GM18519 (cell line): Measurements from ENCODE around the gene CADM2.
A peak's percentile ranks its signal among the peaks of the same experiment; 100 is the strongest.
"Not testable (repeated sequence)": the region's sequence is repeated elsewhere in the genome, so short reads cannot be mapped to it uniquely, and the experiment has no call there.

Experiments
- ATAC-seq: cut with Tn5 transposase; IDR thresholded peaks from one replicate; pipeline ENCODE4 v1.9.1; 2021; ENCODE audit warnings: mild to moderate bottlenecking, moderate library complexity; ENCODE audit not compliant: unreplicated experiment, low FRiP score

The CADM2 gene

DNA sequence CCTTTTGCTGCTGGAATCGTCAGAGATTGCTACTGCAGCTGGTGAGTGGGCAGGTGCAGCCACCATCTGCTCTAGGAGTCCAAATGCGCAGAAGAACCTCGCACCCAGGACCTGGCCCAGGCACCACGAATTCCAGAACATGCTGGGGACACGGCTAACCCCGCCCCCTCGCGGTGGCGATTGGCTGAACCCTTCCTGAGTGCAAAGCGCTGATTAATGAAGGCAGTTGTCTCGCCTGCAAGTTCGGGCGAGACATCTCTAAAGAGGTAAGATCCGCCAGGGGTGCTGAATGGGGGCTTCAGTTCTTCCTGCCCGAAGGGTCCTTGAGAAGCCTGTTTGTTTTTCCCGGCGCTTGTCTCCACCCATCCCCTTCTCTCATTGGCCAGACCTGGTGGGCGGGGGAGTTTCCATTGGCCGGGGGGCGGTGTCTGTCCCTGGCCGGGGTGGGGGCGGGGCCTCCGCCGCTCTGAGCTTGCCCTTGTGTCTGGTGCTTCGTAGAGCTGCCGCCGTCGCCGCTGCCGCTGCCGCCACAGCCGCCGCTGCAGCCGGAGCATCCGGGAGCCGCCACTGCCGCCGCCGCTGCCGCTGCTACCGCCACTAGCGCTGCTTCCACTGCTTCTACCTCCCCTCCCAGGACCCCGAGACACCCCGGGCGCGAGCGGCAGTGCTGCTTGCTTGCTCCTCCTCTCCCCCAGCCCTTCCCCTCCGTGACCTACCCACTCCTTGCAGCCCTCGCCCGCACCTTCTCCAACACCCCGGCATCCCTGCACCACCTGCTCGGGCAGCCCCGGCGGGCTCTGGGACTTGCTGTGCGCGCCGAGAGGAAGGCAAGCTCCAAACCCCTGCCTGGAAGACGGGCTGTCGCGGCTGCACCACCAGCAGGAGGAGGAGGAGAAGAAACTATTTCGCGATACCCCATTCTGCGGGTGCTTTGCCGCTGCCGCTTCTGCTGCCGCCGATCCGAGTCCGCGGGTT is at the start of gene CADM2:
Gene CADM2, plus strand, starts transcription at position 495 of the 975 bp plus-strand sequence.
- ATAC-seq, result peak; percentile 74

DNA sequence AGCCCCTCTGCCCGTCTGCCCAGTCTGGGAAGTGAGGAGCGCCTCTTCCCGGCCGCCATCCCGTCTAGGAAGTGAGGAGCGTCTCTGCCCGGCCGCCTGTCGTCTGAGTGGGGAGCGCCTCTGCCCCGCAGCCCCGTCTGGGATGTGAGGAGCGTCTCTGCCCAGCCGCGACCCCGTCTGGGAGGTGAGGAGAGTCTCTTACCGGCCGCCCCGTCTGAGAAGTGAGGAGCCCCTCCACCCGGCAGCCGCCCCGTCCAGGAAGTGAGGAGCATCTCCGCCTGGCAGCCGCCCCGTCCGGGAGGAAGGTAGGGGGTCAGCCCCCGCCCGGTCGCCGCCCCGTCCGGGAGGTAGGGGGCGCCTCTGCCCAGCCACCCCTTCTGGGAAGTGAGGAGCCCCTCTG is 40.2 kb upstream of the CADM2 start:
- not testable (repeated sequence) for ATAC-seq

DNA sequence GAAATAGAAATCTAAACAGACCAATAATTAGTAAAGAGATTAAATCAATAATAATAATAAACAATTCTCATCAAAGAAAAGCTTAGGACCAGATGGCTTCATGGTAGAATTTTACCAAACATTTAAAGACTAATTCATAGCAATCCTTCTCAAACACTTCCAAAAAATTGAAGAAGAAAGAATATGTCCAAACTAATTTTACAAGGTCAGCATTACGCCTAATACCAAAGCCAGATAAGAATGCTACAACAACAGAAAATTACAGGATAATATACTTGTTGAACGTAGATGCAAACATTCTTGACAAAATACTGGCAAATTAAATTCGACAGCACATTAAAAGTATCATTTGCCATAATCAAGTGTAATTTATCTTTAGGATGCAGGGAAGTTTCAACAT is 36.1 kb upstream of the CADM2 start:
- ATAC-seq, result no peak

DNA sequence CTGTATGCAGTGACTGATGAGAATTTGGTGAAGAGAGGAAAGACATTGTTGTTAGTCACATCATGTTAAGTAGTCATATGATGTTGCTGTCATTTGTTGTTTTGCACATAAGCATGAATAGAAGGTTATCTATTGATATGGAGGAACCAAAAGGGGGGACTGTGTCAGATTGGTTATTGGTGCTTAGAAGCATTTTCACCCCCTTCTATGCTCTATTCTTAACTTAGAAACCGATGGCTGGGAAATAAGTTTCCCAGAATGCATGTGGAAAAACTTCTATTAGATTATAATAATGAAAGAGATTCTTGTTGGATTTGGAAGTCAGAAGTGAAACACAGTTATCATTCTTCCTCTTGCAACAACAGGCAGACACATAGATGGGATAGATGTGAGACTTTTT is 33.2 kb upstream of the CADM2 start:
- no peak for ATAC-seq

DNA sequence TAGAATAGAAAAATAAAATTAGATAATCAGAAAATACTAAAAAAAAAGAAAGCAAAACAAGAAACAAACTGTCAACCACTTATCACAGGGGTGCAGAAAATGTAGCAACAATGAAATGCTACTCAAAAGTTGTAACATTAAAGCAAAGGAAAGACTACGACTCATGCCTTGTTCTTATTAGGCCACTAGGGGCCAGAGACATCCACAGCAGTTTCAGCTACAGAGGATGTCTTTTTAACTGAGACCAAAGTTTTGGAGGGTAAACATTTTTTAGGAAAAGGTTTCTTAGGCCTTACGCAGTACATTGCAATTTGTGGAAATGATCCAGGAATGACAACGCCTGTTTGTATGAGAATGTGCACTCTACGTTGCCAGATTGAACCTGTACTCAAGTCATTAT is 15.4 kb upstream of the CADM2 start:
- ATAC-seq, result no peak

DNA sequence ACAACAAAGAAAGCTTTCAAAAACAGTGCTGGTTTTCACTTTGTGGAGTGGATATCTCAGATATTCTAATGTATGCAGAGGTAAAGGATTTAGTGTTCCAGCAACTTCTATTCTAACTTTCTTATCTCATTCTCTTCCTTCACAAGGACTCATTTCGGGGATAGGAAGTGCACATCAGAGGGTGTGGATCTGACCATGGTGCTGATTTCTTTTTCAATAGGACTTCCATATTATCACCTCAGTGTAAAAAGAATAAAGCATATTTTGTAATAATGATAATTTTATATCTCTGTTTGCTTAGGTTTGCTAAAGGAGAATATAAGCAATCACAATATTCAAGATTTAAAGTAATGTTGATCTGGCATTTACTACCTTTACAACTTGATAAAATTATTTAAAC is 12.5 kb upstream of the CADM2 start:
- no peak for ATAC-seq

DNA sequence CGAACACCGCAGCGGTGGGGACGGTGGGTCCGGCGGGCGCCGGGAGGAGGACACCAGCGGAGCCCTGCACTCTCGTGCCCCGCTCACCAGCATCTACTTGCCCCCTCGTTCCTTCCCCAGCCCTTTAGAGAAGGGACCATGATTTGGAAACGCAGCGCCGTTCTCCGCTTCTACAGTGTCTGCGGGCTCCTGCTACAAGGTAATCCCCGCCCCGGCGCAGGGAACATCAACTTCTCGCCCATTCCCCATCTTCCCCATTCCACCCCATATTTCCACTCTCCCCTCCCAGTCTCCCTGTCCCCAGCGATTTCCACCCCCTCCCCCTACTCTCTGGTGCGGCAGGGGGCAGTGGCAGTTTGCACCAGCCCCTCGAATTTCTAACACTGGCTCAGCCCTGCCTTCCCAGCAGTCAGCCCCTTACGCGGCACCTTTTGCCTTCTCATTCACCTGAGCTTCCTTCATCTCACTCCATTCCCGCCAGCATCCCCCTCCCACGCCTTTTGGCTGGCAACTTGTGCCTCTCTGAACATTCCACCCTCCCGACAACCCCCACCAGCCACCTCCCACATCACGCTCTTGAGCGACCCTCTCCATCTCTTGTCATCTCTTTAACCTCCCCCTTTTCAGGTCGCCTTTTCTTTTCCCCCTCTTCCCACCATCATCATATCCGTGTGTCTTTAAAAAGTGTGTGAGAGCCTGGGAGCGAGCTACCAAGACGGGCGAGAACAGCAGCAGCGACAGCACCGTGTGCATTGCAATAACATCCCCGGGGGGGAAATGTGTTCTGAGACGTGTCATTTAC is 882 bp downstream of the CADM2 start:
- no peak for ATAC-seq

DNA sequence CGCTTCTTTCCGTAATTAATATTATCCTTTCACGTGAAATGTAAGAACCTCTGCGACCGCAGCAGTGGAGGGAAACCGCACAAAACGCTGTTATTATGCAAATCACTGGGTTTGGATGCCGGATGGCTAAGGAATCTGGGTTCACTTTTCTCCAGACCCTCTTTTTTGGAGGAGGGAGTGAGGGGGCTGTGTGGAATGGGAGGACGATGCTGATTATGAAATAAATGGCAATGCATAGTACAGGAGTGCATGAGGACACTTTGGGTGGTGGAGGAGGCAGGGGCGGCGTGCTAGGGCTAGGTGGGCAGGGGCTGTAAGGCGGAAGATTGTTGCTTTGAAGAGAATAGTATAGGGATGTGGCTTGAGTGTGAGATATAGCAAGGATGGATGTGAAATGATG is 1.8 kb downstream of the CADM2 start:
- ATAC-seq, result no peak

DNA sequence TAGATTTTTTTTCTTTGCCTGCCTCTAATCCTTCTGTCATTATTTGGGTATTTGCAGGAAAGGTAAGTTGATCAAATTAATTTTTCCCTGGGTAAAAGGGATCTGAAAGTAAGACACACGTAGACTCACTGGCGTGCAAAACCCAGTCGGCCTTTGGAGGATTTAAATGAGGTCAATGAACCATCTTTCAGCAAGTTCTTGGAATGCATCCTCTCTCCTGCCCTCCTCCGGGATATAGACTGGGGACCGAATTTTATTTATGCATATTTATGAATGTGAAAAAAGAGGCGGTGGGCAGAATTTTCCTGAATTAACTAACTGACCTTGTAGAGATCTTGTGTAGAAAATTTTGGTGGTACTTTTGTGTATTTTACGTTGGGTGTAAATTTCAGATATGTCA is 2.2 kb downstream of the CADM2 start:
- no peak for ATAC-seq

DNA sequence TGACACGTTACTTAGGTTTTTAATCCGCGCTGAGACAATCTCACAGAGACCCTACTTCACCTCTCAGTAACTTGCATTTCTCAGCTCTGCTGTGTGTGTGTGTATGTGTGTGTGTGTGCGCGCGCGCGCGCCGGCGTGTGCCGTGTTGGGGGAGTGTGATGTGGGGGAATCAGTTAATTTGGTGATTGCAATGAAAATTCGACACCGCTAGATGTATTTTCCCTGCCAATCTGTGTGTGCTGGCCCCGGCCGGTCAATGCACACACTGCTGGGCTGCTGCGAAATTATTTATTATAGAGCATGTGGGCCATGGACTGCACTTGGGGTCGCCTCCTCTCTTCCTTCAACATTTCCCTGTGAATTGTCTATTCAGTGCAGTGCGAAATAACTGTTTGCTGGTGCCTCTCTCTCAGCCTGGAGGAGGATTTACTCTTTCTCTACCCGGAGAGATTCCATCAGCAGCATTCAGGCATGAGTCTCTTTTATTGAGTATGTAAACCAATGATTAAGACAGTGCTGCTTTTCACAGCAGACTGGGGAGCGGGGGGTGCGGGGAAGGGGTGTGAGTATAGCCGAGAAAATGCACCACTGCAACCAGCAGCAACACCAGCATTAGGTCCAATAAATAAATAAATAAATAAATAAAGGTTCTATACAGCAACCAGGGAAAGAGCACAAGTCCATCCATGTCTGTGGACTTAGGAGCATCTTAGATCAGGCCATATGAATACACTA is 2.9 kb downstream of the CADM2 start:
- ATAC-seq, result no peak

DNA sequence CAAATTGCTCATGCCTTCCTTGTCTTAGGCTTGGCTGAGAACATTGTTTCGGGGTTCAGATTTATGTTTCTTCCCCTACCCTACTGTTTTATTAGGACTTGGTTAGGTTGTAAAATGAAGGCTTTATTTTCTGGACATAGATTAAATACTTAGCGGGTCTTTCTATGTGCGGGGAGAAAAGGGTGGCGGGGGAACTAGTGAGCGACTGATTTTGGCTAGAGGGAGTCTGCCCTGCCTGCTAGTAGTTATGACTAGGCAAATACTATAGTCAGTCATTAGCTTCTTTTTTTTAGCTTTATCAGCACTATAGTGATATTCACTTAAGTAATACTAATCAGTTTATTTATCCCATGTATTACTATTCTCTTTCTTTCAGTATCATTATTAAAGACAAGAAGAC is 3.6 kb downstream of the CADM2 start:
- no peak for ATAC-seq

DNA sequence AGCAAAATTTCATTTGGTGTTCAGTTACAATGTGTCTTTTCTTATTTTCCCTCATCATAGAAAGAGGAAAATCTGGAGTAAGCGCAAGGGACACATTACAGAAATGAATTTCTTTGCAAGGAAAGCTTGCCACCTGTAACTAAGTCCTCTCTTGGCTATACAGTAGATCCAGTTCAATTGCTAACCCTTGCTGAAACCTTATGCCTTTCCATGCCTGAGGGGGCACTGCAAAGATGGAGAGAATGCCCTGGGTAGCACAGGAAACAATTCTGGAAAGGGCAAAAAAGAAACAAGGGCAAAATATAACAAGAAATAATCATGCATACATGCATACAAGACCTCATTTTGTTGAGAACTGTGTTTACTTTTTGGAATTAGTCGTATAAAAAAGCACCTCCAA is 4.3 kb downstream of the CADM2 start:
- ATAC-seq, result no peak

DNA sequence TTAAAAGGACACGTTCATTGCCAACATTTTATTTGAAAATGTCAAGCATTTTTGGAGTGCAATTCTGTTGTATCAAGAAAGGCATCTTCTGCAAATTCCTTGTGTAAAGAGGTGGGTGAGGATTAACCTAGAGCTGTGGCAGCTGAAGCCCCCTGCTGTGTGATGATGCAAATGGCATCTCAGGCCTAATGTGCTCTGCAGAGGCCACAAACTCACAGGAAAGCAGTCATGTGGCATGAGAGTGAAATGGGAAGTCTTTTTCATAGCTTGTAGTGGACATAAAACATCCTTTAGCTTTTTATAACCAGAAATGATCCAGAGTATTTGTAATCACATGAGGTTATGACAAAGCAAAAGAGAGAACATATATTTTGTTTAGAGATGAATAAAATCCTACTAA is 6.4 kb downstream of the CADM2 start:
- no peak for ATAC-seq

DNA sequence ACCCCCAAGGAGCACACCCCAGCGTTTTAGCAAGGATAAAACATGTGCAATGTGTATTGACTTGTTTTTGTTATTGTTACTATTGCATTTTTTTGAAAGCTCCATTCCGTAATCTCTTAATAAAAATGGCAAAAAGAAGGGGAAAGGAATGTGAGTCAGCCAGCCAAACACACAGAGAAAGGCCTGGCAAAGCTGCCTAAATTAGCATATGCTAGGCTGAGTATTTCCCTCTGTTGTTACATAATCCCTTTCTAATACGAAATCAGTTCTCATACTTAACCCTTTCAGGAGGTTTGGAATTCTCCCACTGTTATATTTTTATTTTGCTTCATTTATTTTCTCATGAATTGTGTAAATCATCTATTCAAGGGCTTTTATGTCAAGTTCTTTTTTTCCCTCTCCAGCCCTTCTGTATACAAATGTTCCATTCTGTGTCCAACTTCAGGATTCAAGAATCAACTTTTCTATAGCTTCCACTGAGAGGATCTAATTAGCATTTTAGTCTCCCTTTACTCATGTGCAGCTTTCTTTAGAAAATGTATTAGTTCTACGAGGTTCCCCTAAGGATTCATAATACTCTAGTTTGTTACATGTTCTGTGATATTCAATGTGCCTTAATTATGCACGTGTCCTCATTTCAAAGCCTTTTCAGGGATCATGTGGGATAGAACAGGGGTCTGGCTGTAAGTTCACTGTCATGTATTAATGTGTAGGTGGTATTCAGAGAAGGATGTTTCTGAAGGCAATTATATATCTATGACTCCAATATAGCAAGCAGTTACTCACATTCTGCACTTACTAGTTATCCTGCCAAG is 9.2 kb downstream of the CADM2 start:
- ATAC-seq, result no peak

DNA sequence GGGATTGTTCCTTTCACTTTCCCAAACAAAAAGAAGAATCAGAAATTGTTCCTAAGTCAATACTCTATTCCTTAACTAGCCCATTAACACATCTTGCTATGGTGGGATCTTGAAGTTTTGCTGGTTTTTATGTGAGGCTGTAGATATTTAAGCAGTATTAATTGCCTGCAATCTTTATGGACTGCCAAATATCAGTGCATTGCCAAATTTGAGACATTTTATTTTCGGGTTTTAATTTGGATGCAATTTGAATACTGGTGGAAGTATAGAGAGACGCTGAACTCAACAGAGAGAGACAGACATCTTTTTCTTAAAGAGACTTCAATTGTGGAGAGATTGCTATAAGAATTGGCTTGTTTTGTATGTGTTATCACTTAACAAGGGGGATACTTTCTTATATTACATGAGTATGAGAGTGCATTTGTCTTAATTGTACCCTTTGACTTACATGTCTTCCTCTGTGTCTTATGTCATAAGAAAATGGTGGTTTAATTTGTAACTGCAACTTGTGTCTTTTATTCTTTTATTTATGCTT is 10.0 kb downstream of the CADM2 start:
- no peak for ATAC-seq

DNA sequence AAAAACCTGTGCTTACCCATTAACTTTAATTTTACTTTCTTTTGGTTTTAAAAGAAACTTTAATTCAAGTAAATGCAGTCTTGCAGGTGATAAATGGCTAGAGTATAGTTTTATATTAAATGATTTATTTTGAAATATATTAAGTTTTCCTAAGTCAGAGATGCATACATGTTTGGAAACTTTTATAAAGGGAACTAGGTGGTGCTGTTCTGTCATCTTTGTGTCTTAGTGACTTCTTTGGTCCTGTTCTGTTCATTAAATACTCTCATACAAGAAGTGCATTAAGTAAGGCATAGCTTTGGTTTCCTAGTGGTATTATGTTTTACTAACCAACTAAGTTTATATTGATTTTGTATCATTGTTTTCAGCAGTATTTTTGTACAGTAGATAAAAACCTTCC is 15.6 kb downstream of the CADM2 start:
- no peak for ATAC-seq

DNA sequence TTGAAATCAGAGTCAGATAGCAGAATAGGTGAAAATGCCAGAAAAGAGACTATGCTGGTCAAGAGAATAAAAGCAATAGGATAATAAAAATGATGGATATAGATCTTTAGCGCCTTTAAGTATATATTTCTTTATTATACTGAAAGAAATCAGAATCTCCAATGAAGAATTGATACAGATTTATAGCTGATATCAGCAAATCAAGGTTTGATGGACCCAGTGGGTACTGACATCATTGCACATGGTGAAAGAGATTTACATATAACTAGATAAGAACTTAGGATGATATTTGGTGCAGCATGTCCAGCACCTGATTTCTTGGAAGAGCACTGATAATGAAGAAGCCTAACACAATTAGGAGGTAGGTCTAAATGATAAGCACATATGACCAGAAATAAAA is 18.2 kb downstream of the CADM2 start:
- ATAC-seq, result no peak

DNA sequence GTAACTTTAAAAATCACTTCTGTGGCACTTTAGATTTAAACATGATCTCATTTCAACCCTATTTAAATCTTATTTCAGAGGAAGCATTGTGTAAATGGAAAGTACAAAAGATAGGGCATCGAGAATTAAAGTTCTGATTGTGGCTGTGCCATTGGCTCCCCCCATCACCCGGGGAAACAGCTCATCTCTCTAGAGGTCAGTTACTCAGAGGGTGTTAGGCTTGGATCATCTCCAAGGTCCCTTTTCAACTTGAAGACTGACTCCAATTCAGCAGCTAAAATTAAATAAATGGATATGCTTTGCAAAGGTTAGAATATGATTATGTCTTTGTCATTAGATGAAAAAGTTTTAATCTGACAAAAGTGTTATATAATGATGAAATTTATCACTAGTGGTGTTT is 20.1 kb downstream of the CADM2 start:
- no peak for ATAC-seq

DNA sequence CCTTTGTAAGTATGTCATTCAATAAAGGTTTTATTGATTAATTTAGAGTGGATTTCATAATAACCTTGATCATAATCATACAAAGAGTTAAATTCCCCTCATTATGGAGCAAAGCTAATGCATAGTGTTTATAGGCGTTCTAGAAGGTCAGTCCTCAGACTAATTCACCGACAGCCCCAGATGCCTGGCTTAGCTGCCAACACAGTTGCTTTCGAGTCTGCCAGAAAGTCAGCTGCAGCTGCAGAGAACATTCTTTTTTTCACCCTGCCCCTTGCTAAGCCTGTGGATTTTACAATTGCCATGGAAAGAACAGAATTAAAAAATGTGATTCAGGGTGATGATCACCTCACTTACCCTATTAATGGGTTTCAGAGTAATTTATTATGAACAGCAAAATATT is 21.2 kb downstream of the CADM2 start:
- ATAC-seq, result no peak

DNA sequence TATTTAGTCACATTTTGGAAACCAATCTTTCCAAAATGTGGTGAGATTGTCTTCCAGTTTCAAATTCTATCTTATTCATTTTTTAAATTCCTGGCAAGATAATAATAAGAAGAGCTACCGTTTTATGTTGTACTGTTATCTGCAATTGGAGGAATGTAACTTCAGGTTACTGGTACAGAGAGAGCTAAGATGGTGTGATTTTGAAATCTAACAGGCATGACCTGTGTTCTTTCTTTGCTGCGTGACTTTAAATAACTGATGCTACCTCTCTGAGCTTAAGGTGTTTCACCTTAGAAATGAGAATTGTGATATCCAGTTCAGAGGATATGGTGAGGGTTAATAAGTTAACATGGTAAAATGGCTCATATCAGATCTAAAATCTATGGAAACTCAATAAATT is 21.7 kb downstream of the CADM2 start:
- ATAC-seq, result no peak
